H1 (cell line): ENCODE results near the gene PBX3. TPM values are rescaled to one million over a fixed set of nuclear protein-coding genes. Genes with fewer than 3 reads are reported as not detected.

Experiments
- CTCF ChIA-PET: fragments of 300-600 bp; sonication (Branson Sonifier 250); formaldehyde crosslinking; loops from one replicate; lab custom pipeline; 2021; ENCODE audit not compliant: partially characterized antibody; lab: Charles Lee
- POLR2A ChIA-PET: fragments of 300-600 bp; sonication (Branson Sonifier 250); formaldehyde crosslinking; loops from one replicate; lab custom pipeline; 2021; ENCODE audit warnings: inconsistent platforms; ENCODE audit not compliant: partially characterized antibody; lab: Charles Lee
- DNase-seq, 2 experiments: peaks; one replicate each; pipeline versions ENCODE4 v3.0.0 to v3.0.0-alpha.2; 2010 to 2022; ENCODE audit warnings: low spot score in 2 of 2, low read depth in 1 of 2, mixed read lengths in 1 of 2
- FAIRE-seq: peaks from 2 replicates; lab custom pipeline; 2011; peaks lifted over from hg19 to GRCh38; lab: Jason Lieb, UNC
- H2AFZ ChIP-seq: 2 replicates; pipeline ENCODE4 v1.8.1; 2012; ENCODE audit warnings: low read length, inconsistent platforms
- H2AK5ac ChIP-seq: 2 replicates; pipeline ENCODE4 v1.6.1; 2013; ENCODE audit warnings: low read depth, low read length
- H2BK120ac ChIP-seq: replicated peaks from 2 replicates; pipeline ENCODE3; 2013; ENCODE audit warnings: low read depth, low read length, inconsistent platforms
- H2BK12ac ChIP-seq: 2 replicates; pipeline ENCODE4 v1.6.1; 2013; ENCODE audit warnings: low read depth, low read length
- H2BK15ac ChIP-seq: 2 replicates; pipeline ENCODE4 v1.6.1; 2013; ENCODE audit warnings: low read length
- H2BK20ac ChIP-seq: 2 replicates; pipeline ENCODE4 v1.6.1; 2013; ENCODE audit warnings: low read length
- H2BK5ac ChIP-seq: 2 replicates; pipeline ENCODE4 v1.6.1; 2013; ENCODE audit warnings: low read depth, low read length
- H3K14ac ChIP-seq: 2 replicates; pipeline ENCODE4 v1.6.1; 2013; ENCODE audit warnings: inconsistent platforms; ENCODE audit not compliant: insufficient read length
- H3K18ac ChIP-seq: 2 replicates; pipeline ENCODE4 v1.6.1; 2013; ENCODE audit warnings: low read length; ENCODE audit errors: extremely low read depth
- H3K23ac ChIP-seq: 2 replicates; pipeline ENCODE4 v1.6.1; 2013; ENCODE audit warnings: inconsistent platforms; ENCODE audit not compliant: insufficient read length
- H3K23me2 ChIP-seq: 2 replicates; pipeline ENCODE4 v1.6.1; 2013; ENCODE audit warnings: low read depth, low read length
- H3K27ac ChIP-seq: 2 replicates; pipeline ENCODE4 v1.6.1; 2011; ENCODE audit warnings: low read depth, low read length, inconsistent platforms
- H3K27me3 ChIP-seq, 4 experiments: replicated peaks in 1 of 4; 1 replicate in 1 of 4; 2 replicates in 3 of 4; pipeline versions ENCODE4 v1.6.1 to v1.8.1; 2011 to 2013; ENCODE audit warnings: low read length in 3 of 4, mild to moderate bottlenecking in 3 of 4, inconsistent platforms in 2 of 4, mixed read lengths in 2 of 4, moderate library complexity in 1 of 4; ENCODE audit not compliant: control insufficient read depth in 3 of 4, insufficient read depth in 3 of 4; ENCODE audit errors: extremely low read depth in 1 of 4
- H3K36me3 ChIP-seq, 4 experiments: 2 replicates each; pipeline versions ENCODE4 v1.6.1 to v1.8.1; 2011 to 2013; ENCODE audit warnings: mild to moderate bottlenecking in 4 of 4, low read length in 3 of 4, moderate library complexity in 2 of 4, control low read depth in 1 of 4, inconsistent platforms in 1 of 4; ENCODE audit not compliant: insufficient read depth in 4 of 4, control insufficient read depth in 2 of 4
- H3K4ac ChIP-seq: replicated peaks from 2 replicates; pipeline ENCODE3; 2013; ENCODE audit warnings: low read length, low read depth, mixed read lengths, inconsistent platforms; ENCODE audit not compliant: insufficient read length
- H3K4me1 ChIP-seq, 4 experiments: replicated peaks in 1 of 4; 1 replicate in 1 of 4; 2 replicates in 3 of 4; pipeline versions ENCODE4 v1.6.1 to v1.8.1; 2011 to 2013; ENCODE audit warnings: low read length in 3 of 4, inconsistent platforms in 2 of 4, mixed read lengths in 1 of 4; ENCODE audit not compliant: insufficient read depth in 4 of 4, control insufficient read depth in 3 of 4
- H3K4me2 ChIP-seq, 2 experiments: 2 replicates each; pipeline versions ENCODE4 v1.6.1 to v1.8.1; 2011 to 2013; ENCODE audit warnings: low read depth in 2 of 2, low read length in 2 of 2, control low read depth in 1 of 2, inconsistent platforms in 1 of 2, mild to moderate bottlenecking in 1 of 2; ENCODE audit not compliant: insufficient read depth in 1 of 2
- H3K4me3 ChIP-seq, 4 experiments: fragments of 200-600, 300-600 bp in 1 of 4; sonication (generic), shearing (Covaris generic), sonication (Bioruptor Twin) in 1 of 4; 2 replicates each; pipeline versions ENCODE4 v1.5.1 to v1.8.1; 2011 to 2016; ENCODE audit warnings: low read length in 4 of 4, low read depth in 3 of 4, control low read depth in 2 of 4, inconsistent platforms in 2 of 4, mild to moderate bottlenecking in 2 of 4, mixed read lengths in 1 of 4, moderate library complexity in 1 of 4; ENCODE audit not compliant: insufficient read depth in 2 of 4; ENCODE audit errors: extremely low read depth in 1 of 4
- H3K56ac ChIP-seq: replicated peaks from 2 replicates; pipeline ENCODE3; 2013; ENCODE audit warnings: low read depth, mild to moderate bottlenecking, mixed read lengths, low read length, inconsistent platforms; ENCODE audit not compliant: insufficient read length
- H3K79me1 ChIP-seq: 2 replicates; pipeline ENCODE4 v1.6.1; 2013; ENCODE audit warnings: low read depth, low read length, control low read depth
- H3K79me2 ChIP-seq, 2 experiments: 2 replicates each; pipeline versions ENCODE4 v1.6.1 to v1.8.1; 2012 to 2013; ENCODE audit warnings: low read length in 2 of 2, mild to moderate bottlenecking in 2 of 2, inconsistent platforms in 1 of 2; ENCODE audit not compliant: insufficient read depth in 2 of 2, control insufficient read depth in 1 of 2
- H3K9ac ChIP-seq, 4 experiments: replicated peaks in 1 of 4; 1 replicate in 1 of 4; 2 replicates in 3 of 4; pipeline versions ENCODE4 v1.6.1 to v1.8.1; 2011 to 2013; ENCODE audit warnings: low read depth in 3 of 4, low read length in 3 of 4, control low read depth in 2 of 4, mild to moderate bottlenecking in 2 of 4, moderate library complexity in 2 of 4, inconsistent platforms in 1 of 4; ENCODE audit errors: extremely low read depth in 1 of 4
- H3K9me3 ChIP-seq, 2 experiments: 2 replicates each; pipeline versions ENCODE4 v1.6.1 to v1.8.1; 2012 to 2013; ENCODE audit warnings: mild to moderate bottlenecking in 2 of 2, moderate library complexity in 2 of 2, control low read depth in 1 of 2, inconsistent platforms in 1 of 2, low read depth in 1 of 2, low read length in 1 of 2, mixed read lengths in 1 of 2; ENCODE audit not compliant: insufficient read depth in 2 of 2
- H4K20me1 ChIP-seq, 2 experiments: replicated peaks in 1 of 2; 2 replicates each; pipeline versions ENCODE3 to v1.8.1; 2011 to 2013; ENCODE audit warnings: inconsistent platforms in 2 of 2, low read length in 2 of 2, mild to moderate bottlenecking in 1 of 2; ENCODE audit not compliant: insufficient read depth in 2 of 2, control insufficient read depth in 1 of 2
- H4K5ac ChIP-seq: 2 replicates; pipeline ENCODE4 v1.6.1; 2013; ENCODE audit warnings: low read length, low read depth, mixed read lengths, inconsistent platforms; ENCODE audit not compliant: insufficient read length
- H4K8ac ChIP-seq: 2 replicates; pipeline ENCODE4 v1.8.0; 2013; ENCODE audit warnings: mild to moderate bottlenecking, moderate library complexity, low read length, inconsistent platforms; ENCODE audit not compliant: insufficient read depth; ENCODE audit errors: extremely low read depth
- H4K91ac ChIP-seq: replicated peaks from 2 replicates; pipeline ENCODE3; 2013; ENCODE audit warnings: low read length, mixed read lengths, inconsistent platforms; ENCODE audit not compliant: insufficient read length
- BCL11A ChIP-seq, 2 experiments: IDR thresholded peaks; one replicate each; pipeline ENCODE4 v1.6.1; 2011; ENCODE audit warnings: low read depth in 2 of 2, low read length in 2 of 2, mild to moderate bottlenecking in 2 of 2
- CHD1 ChIP-seq: IDR thresholded peaks from 2 replicates; pipeline ENCODE4 v1.6.1; 2012; ENCODE audit warnings: low read depth, low read length, improper control_type of control experiment
- EP300 ChIP-seq, 2 experiments: IDR thresholded peaks; 1 replicate in 1 of 2; 2 replicates in 1 of 2; pipeline ENCODE4 v1.6.1; 2011 to 2012; ENCODE audit warnings: low read depth in 2 of 2, low read length in 2 of 2, mild to moderate bottlenecking in 2 of 2, borderline replicate concordance in 1 of 2, inconsistent platforms in 1 of 2, moderate library complexity in 1 of 2
- KDM1A ChIP-seq: fragments of 200-600, 300-600 bp; sonication (generic); IDR thresholded peaks from 2 replicates; pipeline ENCODE4 v1.7.1; 2016; ENCODE audit warnings: mild to moderate bottlenecking, low read length, borderline replicate concordance
- MAFK ChIP-seq: IDR thresholded peaks from 2 replicates; pipeline ENCODE4 v1.6.1; 2012; ENCODE audit warnings: low read depth, mild to moderate bottlenecking, improper control_type of control experiment, low read length
- PHF8 ChIP-seq: fragments of 200-600 bp; sonication (generic); conservative IDR thresholded peaks from 2 replicates; pipeline ENCODE4 v1.7.1; 2012; ENCODE audit warnings: low read depth, mild to moderate bottlenecking, inconsistent platforms, low read length, moderate library complexity
- RNF2 ChIP-seq: fragments of 200-900, 300-1000 bp; sonication (generic); IDR thresholded peaks from 2 replicates; pipeline ENCODE4 v1.7.1; 2016; ENCODE audit warnings: borderline replicate concordance, low read depth, mild to moderate bottlenecking, antibody characterized with exemption, low read length; ENCODE audit not compliant: poor library complexity, severe bottlenecking; ENCODE audit errors: missing control alignments
- SIN3A ChIP-seq, 2 experiments: IDR thresholded peaks in 1 of 2; conservative IDR thresholded peaks in 1 of 2; 2 replicates each; pipeline ENCODE4 v1.6.1; 2011 to 2012; ENCODE audit warnings: low read length in 2 of 2, improper control_type of control experiment in 1 of 2, low read depth in 1 of 2, mild to moderate bottlenecking in 1 of 2
- WGBS, 2 experiments: shearing (Covaris generic) in 1 of 2; methylation state at CpG; one replicate each; pipeline versions ENCODE4 v1.1.6 to v1.1.7; 2013 to 2015; ENCODE audit warnings: low lambda C conversion rate in 2 of 2, mixed read lengths in 2 of 2, inconsistent platforms in 1 of 2, low coverage in 1 of 2, missing lambda C conversion rate in 1 of 2; ENCODE audit not compliant: insufficient replicate concordance in 2 of 2, insufficient coverage in 1 of 2, insufficient read length in 1 of 2; ENCODE audit errors: extremely low coverage in 1 of 2, missing lambda C conversion rate in 1 of 2; 5-methylcytosine and 5-hydroxymethylcytosine counted together
- polyA plus RNA-seq, 7 experiments: library from polyadenylated mRNA; depleted of rRNA in 3 of 7; stranded (reverse) in 5 of 7; unstranded in 2 of 7; fragments of >200 nt in 5 of 7; fragments of 200-250 nt in 2 of 7; gene quantifications; 1 replicate in 5 of 7; 2 replicates in 1 of 7; 4 replicates in 1 of 7; pipeline versions ENCODE4 v1.2.1 to v1.2.3, GENCODE V29; 2011 to 2013; ENCODE audit warnings: missing spikeins in 2 of 7, mixed read lengths in 2 of 7
- total RNA-seq: library from RNA; stranded (reverse); fragmentation: NEBNext Ultra II Directional; extraction: Animal tissue kit (Norgen Biotek cat#: 25700); gene quantifications from 2 replicates; pipeline ENCODE4 v1.2.1, GENCODE V29; 2021

The PBX3 gene
- total and polyA plus RNA-seq, 2 of the 8 experiments (the other 6 are each of a cell fraction or from before 2014, with no cell fraction given): 22.7 to 44.3 TPM

- Histone ChIP-seq H3K18ac (no peak overlapping the region), H3K9me3 (peaks cover 0 to 2% of the 10 kb centered on the region in 2 experiments; a peak in 1 of 4 replicates), H3K79me2 (no peaks in the 10 kb centered on the region), H3K4me1 (no peaks in the 10 kb centered on the region), H4K20me1 (no peaks in the 10 kb centered on the region), H3K36me3 (no peaks in the 10 kb centered on the region), H3K56ac (no peak overlapping the region), H3K23me2 (no peaks in the 10 kb centered on the region; the same call in 1 of the 2 replicates), H2BK5ac (no peak overlapping the region), H2BK15ac (no peak overlapping the region), H3K9ac (no peak overlapping the region), H4K5ac (no peak overlapping the region), H2AFZ (no peak overlapping the region), H4K8ac (no peak overlapping the region), H2AK5ac (no peak overlapping the region), H4K91ac (no peak overlapping the region), H3K27me3 (no peaks in the 10 kb centered on the region), H2BK20ac (no peak overlapping the region), H3K4me3 (no peak overlapping the region), H3K4ac (no peak overlapping the region), H3K14ac (no peak overlapping the region), H3K23ac (no peak overlapping the region), H2BK120ac (no peak overlapping the region), H3K4me2 (no peak overlapping the region), H2BK12ac (no peak overlapping the region), H3K79me1 (no peaks in the 10 kb centered on the region), H3K27ac (no peak overlapping the region)
- FAIRE-seq: no peak
- ChIA-PET POLR2A (interaction anchor here (0.6 kb wide), 1 partner anchor 196 kb away, joined by 4 read pairs; no protein-coding TSS in a partner anchor), CTCF (interaction anchor here (1.1 to 1.5 kb wide), 2 partner anchors 11 to 36 kb away, joined by 3 read pairs; no protein-coding TSS in a partner anchor)
- TF ChIP-seq MAFK (no peak), PHF8 (no peak), BCL11A (IDR thresholded peaks at IDR 0.05; ENCODE audit: low read depth in 2 of 2, low read length in 2 of 2) (no peak), RNF2 (no peak), EP300 (IDR thresholded peaks at IDR 0.05; ENCODE audit: borderline replicate concordance in 1 of 2, low read depth in 2 of 2, low read length in 2 of 2) (no peak), KDM1A (no peak), SIN3A (conservative IDR thresholded peaks at IDR 0.05 in 1 of 2, IDR thresholded peaks at IDR 0.05 in 1 of 2; ENCODE audit: low read depth in 1 of 2, low read length in 2 of 2) (no peak), CHD1 (no peak)
- no peak for DNase-seq
- 91% methylated on average over 12 of the region's 12 CpGs; no CpG with 5 or more reads in 1 of the 2 experiments for WGBS, 2 experiments
These were observed 225.0 kb downstream of the PBX3 start for GRCh38 chr9:125972012-125972729.
